ENCODE data around the gene SCARB1.
A peak's percentile ranks its signal among the peaks of the same experiment; 100 is the strongest.

Gene SCARB1

DNA sequence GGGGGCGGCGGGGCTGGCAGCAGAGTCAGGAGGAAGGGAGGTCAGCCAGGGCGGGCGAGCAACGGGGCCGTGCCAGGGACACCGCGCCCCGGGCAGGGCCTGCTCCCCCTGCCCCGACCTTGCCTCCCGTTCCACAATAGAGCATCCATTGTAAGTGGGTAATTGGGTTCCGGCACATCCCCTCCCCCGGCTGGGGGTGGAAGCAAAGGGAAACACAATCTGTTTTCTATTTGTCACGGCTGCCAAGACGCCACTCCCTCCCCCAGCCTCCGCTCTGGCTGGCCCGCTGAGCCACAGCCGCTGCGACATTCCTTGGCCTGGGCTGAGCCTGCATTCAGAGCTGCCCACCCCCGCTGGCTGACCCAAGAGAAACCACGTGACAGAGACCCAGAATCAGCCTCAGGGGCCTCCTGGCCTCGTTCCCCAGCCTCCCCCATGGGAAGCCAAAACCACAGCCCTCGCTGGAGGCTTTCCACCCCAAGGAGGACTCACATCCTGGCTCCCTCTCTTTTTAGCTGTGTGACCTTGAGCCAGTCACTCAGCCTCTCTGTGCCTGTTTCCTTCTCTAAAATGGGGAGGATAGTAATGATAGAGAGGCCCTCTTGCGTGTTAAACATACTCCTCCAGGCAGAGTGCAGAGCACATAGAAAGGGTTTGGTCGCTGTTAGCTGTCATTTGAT, 117.6 kb downstream of the SCARB1 start:
- peak; percentile 59 for DNase-seq (ENCODE audit: low spot score)

DNA sequence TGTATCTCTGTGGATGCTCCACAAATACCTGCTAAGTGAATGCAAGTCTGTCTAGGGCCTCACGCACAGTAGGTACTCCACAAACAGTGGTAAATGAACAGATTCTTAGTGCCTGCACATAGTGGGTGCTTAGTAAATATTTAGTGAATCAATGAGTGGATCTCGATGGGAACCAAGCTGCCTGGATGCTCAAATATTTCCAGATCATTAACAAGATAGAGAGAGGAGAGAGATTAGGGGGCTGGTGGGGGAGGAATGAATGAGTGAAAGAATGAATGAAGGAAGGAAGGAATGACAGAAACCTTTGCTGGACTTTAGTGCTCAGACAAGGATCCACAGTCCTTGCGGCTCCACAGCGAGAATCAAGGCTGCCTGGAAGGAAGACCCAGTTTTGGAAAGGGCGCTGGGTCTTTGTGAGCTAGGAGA, 118.2 kb downstream of the SCARB1 start:
- no peak for DNase-seq (ENCODE audit: low spot score)

GRCh38 chr12:124744659-124745464, 118.8 kb downstream of the SCARB1 start:
- no peak for DNase-seq (ENCODE audit: low spot score)

DNA sequence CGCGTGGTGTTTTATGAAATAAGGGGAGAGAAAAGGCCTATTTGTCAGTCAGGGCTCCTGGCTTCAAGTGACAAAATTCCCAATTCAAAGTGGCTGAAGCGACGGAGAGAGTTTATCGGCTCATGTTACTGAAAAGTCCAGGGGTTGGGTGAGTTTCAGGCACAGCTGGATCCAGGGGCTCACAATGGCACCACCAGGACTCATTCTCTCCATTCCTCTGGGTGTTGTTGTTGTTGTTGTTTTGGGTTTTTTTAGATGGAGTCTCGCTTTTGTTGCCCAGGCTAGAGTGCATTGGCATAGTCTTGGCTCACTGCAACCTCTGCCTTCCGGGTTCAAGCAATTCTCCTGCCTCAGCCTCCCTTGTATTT, 119.4 kb downstream of the SCARB1 start:
- DNase-seq (ENCODE audit: low spot score): no peak

DNA sequence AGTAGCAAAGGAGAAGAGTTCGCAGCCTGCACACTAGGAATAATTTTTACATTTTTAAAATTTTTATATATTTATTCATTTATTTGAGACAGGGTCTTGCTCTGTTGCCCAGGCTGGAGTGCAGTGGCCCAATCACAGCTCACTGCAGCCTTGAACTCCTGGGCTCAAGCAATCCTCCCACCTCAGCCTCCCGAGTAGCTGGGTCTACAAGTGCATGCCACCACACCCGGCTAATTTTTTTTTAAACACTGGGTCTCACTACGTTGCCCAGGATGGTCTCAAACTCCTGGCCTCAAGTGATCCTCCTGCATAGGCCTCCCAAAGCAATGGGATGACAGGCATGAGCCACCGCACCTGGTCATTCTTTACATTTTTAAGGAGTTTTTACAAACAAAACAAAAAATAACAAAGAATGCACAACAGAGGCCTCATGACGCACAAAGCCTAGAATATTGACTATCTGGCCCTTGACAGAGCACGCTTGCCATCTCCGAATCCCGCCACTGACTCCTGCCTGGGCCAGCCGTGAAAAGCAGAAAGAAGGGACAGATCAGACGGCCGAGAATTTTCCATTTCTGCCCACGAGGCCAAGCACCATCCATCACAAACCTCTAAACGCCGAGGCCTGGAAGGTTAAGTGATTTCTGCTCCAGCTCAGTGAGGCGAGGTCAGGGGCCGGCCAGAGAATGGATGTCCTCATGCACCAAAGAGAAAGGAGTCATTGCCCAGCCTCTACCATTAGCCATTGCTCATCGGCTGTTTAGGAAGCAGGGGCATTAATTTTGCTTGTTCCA, 120.0 kb downstream of the SCARB1 start:
- DNase-seq (ENCODE audit: low spot score): no peak

DNA sequence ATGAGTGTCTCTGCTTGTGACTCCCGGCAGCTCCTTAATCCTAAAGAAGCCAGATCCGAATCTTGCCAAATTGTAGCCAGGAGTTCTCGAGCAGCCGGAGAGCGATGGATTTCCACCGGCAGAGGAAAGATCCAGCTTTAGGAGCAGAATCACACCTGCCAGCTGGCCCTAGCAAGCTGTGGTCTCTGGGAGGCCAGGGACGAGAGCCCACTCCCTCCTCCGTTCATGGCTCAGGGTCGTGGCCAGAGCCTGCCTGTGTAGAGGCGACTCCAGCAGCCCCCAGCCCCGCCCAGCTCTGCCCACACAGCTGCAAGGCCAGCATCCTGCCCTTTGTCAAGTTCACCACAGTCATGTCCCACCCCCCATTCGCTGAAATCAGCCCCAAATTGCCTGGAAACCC, 121.0 kb downstream of the SCARB1 start:
- DNase-seq (ENCODE audit: low spot score): no peak

GRCh38 chr12:124742111-124742510, 121.6 kb downstream of the SCARB1 start:
- no peak for DNase-seq (ENCODE audit: low spot score)

DNA sequence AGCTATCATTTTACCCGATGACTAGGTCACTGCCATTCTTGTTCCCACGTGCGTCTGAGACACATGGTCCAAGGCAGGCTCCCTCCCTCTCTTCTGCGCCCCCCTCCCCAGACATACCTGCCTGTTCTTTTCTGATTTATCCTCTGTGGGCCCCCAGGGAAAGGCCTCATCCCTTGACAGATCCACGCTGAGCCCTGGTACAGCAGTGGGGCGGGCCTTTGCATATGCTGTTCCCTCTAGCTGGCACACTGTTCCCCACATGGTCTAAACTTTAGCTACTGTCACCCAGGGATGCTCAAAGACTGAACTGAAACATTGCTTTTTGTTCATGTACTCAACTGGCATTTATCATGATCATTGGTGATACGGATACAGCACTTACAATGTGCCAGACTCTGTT, 122.5 kb downstream of the SCARB1 start:
- no peak for DNase-seq (ENCODE audit: low spot score)

DNA sequence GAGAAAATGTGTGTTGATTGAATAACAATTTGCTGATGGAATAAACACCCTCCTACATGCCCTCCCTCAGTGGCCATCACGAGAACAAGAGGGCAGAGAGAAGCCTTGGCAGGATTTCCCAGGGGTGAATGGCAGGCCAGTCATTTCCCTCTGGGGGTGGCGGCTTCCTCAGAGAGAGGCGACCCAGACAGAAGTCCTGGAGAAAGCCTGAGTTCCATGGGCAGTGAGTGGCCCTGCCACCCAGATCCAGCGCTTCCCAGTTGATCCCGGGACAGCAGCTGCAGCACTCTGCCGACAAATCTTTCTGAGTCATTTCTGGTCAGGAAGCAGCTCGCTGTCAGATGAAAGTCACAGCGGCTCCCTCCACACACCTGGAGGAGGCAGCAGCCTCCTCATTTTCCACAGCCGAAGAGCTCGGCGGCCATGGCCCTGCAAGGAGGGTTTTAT, 123.0 kb downstream of the SCARB1 start:
- DNase-seq (ENCODE audit: low spot score): no peak

GRCh38 chr12:124739953-124740561, 123.6 kb downstream of the SCARB1 start:
- DNase-seq (ENCODE audit: low spot score): no peak

GRCh38 chr12:124738636-124739467, 124.8 kb downstream of the SCARB1 start:
- no peak for DNase-seq (ENCODE audit: low spot score)

DNA sequence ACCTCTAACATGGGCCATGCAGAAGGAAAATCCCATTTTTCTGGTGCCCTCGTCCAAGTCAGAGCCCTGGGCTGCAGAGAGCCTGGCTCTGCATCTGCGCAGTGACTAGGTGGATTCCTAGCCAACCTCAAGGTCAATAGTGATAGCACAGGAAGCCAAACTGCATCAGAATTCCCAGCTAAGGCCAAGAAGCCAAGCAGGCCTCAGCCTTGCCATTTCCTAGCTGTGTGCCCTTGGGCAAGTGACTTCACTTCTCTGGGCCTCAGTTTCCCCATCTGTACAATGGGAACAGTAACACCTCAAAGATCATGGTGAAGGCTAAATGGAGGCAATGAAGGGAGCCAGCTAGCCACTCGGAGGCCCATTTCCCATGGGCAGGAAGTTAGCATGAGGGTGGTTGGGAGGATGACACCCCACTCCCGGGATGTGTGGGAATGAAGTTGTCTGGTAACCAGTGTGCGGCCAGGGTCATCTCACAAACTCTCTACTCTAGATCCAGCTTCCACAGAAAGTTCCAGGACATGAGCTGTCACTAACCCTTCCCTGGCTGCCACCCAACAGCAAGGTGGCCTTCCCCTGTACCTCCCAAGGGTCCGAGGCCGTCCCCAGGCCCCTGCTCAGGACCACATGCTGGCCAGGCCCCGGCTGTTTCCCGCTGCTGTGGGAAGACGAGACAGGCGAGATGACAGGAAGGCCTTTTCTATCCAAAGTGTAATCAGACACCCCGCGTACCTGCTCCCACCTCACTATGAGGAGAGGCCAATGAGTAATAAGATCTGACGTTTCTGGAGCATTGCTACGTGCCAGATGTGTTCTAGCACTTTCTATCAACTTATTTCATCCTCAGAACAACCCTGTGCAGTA, 125.7 kb downstream of the SCARB1 start:
- no peak for DNase-seq (ENCODE audit: low spot score)

DNA sequence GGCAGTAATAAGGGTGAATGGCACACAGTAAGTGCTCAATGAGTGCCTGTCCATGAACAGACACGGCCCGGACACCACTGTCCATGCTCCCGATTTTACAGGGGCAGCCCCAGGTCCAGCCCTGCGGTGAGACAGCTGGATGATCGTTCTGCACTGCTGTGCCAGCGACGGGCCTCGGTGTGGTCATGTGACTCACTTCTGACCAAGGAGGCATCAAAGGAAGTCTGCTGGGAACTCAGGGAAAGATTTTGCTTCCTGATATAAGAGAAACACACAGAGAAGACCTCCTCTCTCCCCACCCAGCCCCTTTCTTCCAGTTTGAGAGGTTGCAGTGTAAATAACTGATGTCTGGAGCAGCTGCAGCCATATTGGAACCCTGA, 126.6 kb downstream of the SCARB1 start:
- no peak for DNase-seq (ENCODE audit: low spot score)

- DNase-seq (ENCODE audit: low spot score): no peak
These were observed 127.3 kb downstream of the SCARB1 start for GRCh38 chr12:124736115-124737039.

GRCh38 chr12:124734224-124734788, 129.4 kb downstream of the SCARB1 start:
- DNase-seq (ENCODE audit: low spot score): no peak

- no peak for DNase-seq (ENCODE audit: low spot score)
These were observed 130.6 kb downstream of the SCARB1 start for GRCh38 chr12:124733086-124733485.

- DNase-seq (ENCODE audit: low spot score): no peak
These were observed 131.2 kb downstream of the SCARB1 start for GRCh38 chr12:124732275-124733075.

- no peak for DNase-seq (ENCODE audit: low spot score)
These were observed 131.8 kb downstream of the SCARB1 start for GRCh38 chr12:124731869-124732268.

Data from HuH-7.5 (cell line).